Right lobe of liver (tissue), 6 donors: ENCODE measurements around the gene EYA2. TPM values are rescaled to one million over a fixed set of nuclear protein-coding genes. Genes with fewer than 3 reads are reported as not detected.

Experiments
- ATAC-seq, 4 donors: fragments of 200-7000 bp; cut with Tn5 transposase; one replicate each; pipeline ENCODE4 v1.9.1; 2020; ENCODE audit warnings: mild to moderate bottlenecking in 4 of 4, moderate library complexity in 4 of 4
- DNase-seq, 3 donors: peaks; one replicate each; pipeline ENCODE4 v3.0.0-alpha.2; 2020
- H3K27ac ChIP-seq, 3 donors: fragments of 200-600 bp; one replicate each; pipeline ENCODE4 v1.8.0; 2022
- H3K27me3 ChIP-seq, 2 donors: fragments of 200-600 bp; one replicate each; pipeline ENCODE4 v1.8.0; 2022
- H3K36me3 ChIP-seq, 4 donors: fragments of 200-600 bp; sonication (generic) in 1 of 4; one replicate each; pipeline versions ENCODE4 v1.5.1 to v1.8.0; 2017 to 2022; ENCODE audit warnings: control low read depth in 1 of 4
- H3K4me1 ChIP-seq, 4 donors: fragments of 200-600 bp; sonication (generic) in 1 of 4; one replicate each; pipeline versions ENCODE4 v1.5.1 to v1.8.0; 2017 to 2022; ENCODE audit warnings: control low read depth in 1 of 4
- H3K4me3 ChIP-seq, 3 donors: fragments of 200-600 bp; one replicate each; pipeline ENCODE4 v1.8.0; 2022
- H3K9me3 ChIP-seq, 4 donors: fragments of 200-600 bp; sonication (generic) in 1 of 4; one replicate each; pipeline versions ENCODE4 v1.5.1 to v1.8.0; 2017 to 2022; ENCODE audit warnings: control low read depth in 1 of 4
- CTCF ChIP-seq, 4 donors: fragments of 200-600 bp in 3 of 4; fragments of 450-650 bp in 1 of 4; IDR thresholded peaks; one replicate each; pipeline versions ENCODE4 v1.5.1 to v1.8.0; 2016 to 2022; ENCODE audit warnings: antibody characterized with exemption in 4 of 4, mild to moderate bottlenecking in 2 of 4
- POLR2A ChIP-seq: fragments of 450-650 bp; IDR thresholded peaks from one replicate; pipeline ENCODE4 v1.6.1; 2017; ENCODE audit warnings: antibody characterized with exemption, mild to moderate bottlenecking
- WGBS: methylation state at CpG from one replicate; pipeline ENCODE4 v1.1.6; 2018; ENCODE audit warnings: low coverage, low lambda C conversion rate; ENCODE audit not compliant: insufficient coverage; ENCODE audit errors: missing lambda C conversion rate; 5-methylcytosine and 5-hydroxymethylcytosine counted together
- intact Hi-C, 2 donors: fragments of 100-400 bp; cut with DNase I; formaldehyde crosslinking; loops; one replicate each; pipeline versions ENCODE4 v1.11.2 to v1.14.1; 2022
- total RNA-seq, 6 experiments: library from RNA; depleted of rRNA in 2 of 6; stranded (reverse); fragments of >200 nt in 2 of 6; fragmentation: NEBNext Ultra II Directional in 3 of 6; extraction: Animal tissue kit (Norgen Biotek cat#: 25700) in 3 of 6; gene quantifications; one replicate each; pipeline versions ENCODE4 v1.1.0 to v1.2.4, GENCODE V29; 2016 to 2023
- donor health status: DM: no; HTN: yes; CAD: no.
- donor health status: DM: no; HTN: no; CAD: no.
- donor health status: DM: no; HTN: no; CAD: no.
- donor health status: DM: no; HTN: yes; CAD: no.
- donor health status: DM: no; HTN: yes; CAD: no.

Gene EYA2
- total RNA-seq, 6 experiments from 2014 or later: 0.12 to 3.0 (median 0.49) TPM

GRCh38 chr20:47133809-47134456, 239.3 kb downstream of the EYA2 start:
- TF ChIP-seq CTCF (IDR thresholded peaks at IDR 0.05) (no peak), POLR2A (no peak)
- H3K27ac ChIP-seq: no peak overlapping the region
- no peaks in the 10 kb centered on the region for H3K36me3 ChIP-seq
- no peaks in the 10 kb centered on the region for H3K9me3 ChIP-seq
- H3K4me3 ChIP-seq: no peak overlapping the region
- DNase-seq: no peak
- intact Hi-C loops: no loop called here
- 60% methylated on average over 1 of the region's 3 CpGs for WGBS
- H3K4me1 ChIP-seq: no peaks in the 10 kb centered on the region
- H3K27me3 ChIP-seq: no peaks in the 10 kb centered on the region
- no peak for ATAC-seq

- no peak for DNase-seq
- Histone ChIP-seq H3K4me3 (no peak overlapping the region), H3K36me3 (no peaks in the 10 kb centered on the region), H3K27ac (no peak overlapping the region), H3K9me3 (no peaks in the 10 kb centered on the region), H3K4me1 (no peaks in the 10 kb centered on the region), H3K27me3 (no peaks in the 10 kb centered on the region)
- no peak for TF ChIP-seq POLR2A
- intact Hi-C loops: no loop called here
- WGBS: 57% methylated on average over 6 of the region's 6 CpGs
- ATAC-seq: no peak
These were observed 242.1 kb downstream of the EYA2 start for GRCh38 chr20:47136782-47137181.

GRCh38 chr20:47137231-47137870, 242.7 kb downstream of the EYA2 start:
- H3K4me1 ChIP-seq: no peaks in the 10 kb centered on the region
- WGBS: 54% methylated on average over 4 of the region's 4 CpGs
- intact Hi-C loops: no loop called here
- DNase-seq (no peak), ATAC-seq (no peak)
- H3K4me3 ChIP-seq: no peak overlapping the region
- H3K27me3 ChIP-seq: no peaks in the 10 kb centered on the region
- no peak for TF ChIP-seq POLR2A
- TF ChIP-seq CTCF (IDR thresholded peaks at IDR 0.05): no peak
- no peaks in the 10 kb centered on the region for H3K36me3 ChIP-seq
- H3K27ac ChIP-seq: no peak overlapping the region
- H3K9me3 ChIP-seq: no peaks in the 10 kb centered on the region

GRCh38 chr20:47139934-47140535, 245.4 kb downstream of the EYA2 start:
- Histone ChIP-seq H3K4me3 (no peak overlapping the region), H3K27ac (no peak overlapping the region), H3K4me1 (no peaks in the 10 kb centered on the region), H3K9me3 (no peaks in the 10 kb centered on the region), H3K27me3 (no peaks in the 10 kb centered on the region), H3K36me3 (no peaks in the 10 kb centered on the region)
- ATAC-seq (no peak), DNase-seq (no peak)
- intact Hi-C loops: no loop called here
- WGBS: 63% methylated on average over 5 of the region's 5 CpGs
- TF ChIP-seq POLR2A (no peak), CTCF (IDR thresholded peaks at IDR 0.05) (no peak)

GRCh38 chr20:47141350-47141921, 246.8 kb downstream of the EYA2 start:
- Histone ChIP-seq H3K9me3 (no peaks in the 10 kb centered on the region), H3K4me3 (no peak overlapping the region), H3K27me3 (no peaks in the 10 kb centered on the region), H3K27ac (no peak overlapping the region), H3K4me1 (no peaks in the 10 kb centered on the region), H3K36me3 (no peaks in the 10 kb centered on the region)
- DNase-seq: no peak
- no peak for ATAC-seq
- 95% methylated on average over 2 of the region's 2 CpGs for WGBS
- no peak for TF ChIP-seq POLR2A
- no peak for TF ChIP-seq CTCF (IDR thresholded peaks at IDR 0.05)
- intact Hi-C loops: no loop called here
